BE2C (cell line): Measurements from ENCODE around the gene ARSH.

Experiments
- DNase-seq: peaks from one replicate; pipeline ENCODE4 v3.0.0-alpha.2; 2020
- H3K27me3 ChIP-seq: fragments of 250-450 bp; sonication (Bioruptor Pico); 2 replicates; pipeline ENCODE4 v1.5.1; 2020; ENCODE audit warnings: mild to moderate bottlenecking
- H3K36me3 ChIP-seq: fragments of 250-450 bp; sonication (Bioruptor Pico); 2 replicates; pipeline ENCODE4 v1.5.1; 2020; ENCODE audit warnings: mild to moderate bottlenecking
- H3K4me1 ChIP-seq: fragments of 250-450 bp; sonication (Bioruptor Pico); 2 replicates; pipeline ENCODE4 v1.5.1; 2020
- H3K4me3 ChIP-seq: 2 replicates; pipeline ENCODE4 v1.5.1; 2011; ENCODE audit warnings: low read depth, low read length
- H3K9me3 ChIP-seq: fragments of 250-450 bp; sonication (Bioruptor Pico); 2 replicates; pipeline ENCODE4 v1.5.1; 2020
- CTCF ChIP-seq: IDR thresholded peaks from 2 replicates; pipeline ENCODE4 v1.5.1; 2012; ENCODE audit warnings: mild to moderate bottlenecking, low read depth, low read length

The ARSH gene

GRCh38 chrX:2965965-2966364, 40.4 kb upstream of the ARSH start:
- Histone ChIP-seq H3K27me3 (no peaks in the 10 kb centered on the region), H3K9me3 (no peaks in the 10 kb centered on the region), H3K36me3 (no peaks in the 10 kb centered on the region), H3K4me1 (no peaks in the 10 kb centered on the region), H3K4me3 (no peak overlapping the region)
- DNase-seq: no peak
- no peak for TF ChIP-seq CTCF

- Histone ChIP-seq H3K36me3 (no peaks in the 10 kb centered on the region), H3K4me3 (no peak overlapping the region), H3K27me3 (no peaks in the 10 kb centered on the region), H3K4me1 (no peaks in the 10 kb centered on the region), H3K9me3 (no peaks in the 10 kb centered on the region)
- DNase-seq: no peak
- TF ChIP-seq CTCF: no peak
Measured at GRCh38 chrX:2967012-2967411, 39.3 kb upstream of the ARSH start.

- H3K9me3 ChIP-seq: no peaks in the 10 kb centered on the region
Measured at GRCh38 chrX:2967584-2967983, 38.8 kb upstream of the ARSH start.

GRCh38 chrX:2967998-2968909, 38.1 kb upstream of the ARSH start:
- no peak for DNase-seq
- Histone ChIP-seq H3K4me3 (no peak overlapping the region), H3K9me3 (no peaks in the 10 kb centered on the region), H3K4me1 (no peaks in the 10 kb centered on the region), H3K36me3 (no peaks in the 10 kb centered on the region), H3K27me3 (no peaks in the 10 kb centered on the region)
- TF ChIP-seq CTCF: no peak

More at GRCh38 chrX:2967584-2967983, 38.8 kb upstream of the ARSH start:
- H3K4me3 ChIP-seq: no peak overlapping the region
- no peak for TF ChIP-seq CTCF
- no peaks in the 10 kb centered on the region for H3K4me1 ChIP-seq
- H3K36me3 ChIP-seq: no peaks in the 10 kb centered on the region
- DNase-seq: no peak
- H3K27me3 ChIP-seq: no peaks in the 10 kb centered on the region

- TF ChIP-seq CTCF: no peak
- Histone ChIP-seq H3K4me1 (no peaks in the 10 kb centered on the region), H3K4me3 (no peak overlapping the region), H3K9me3 (no peaks in the 10 kb centered on the region), H3K36me3 (no peaks in the 10 kb centered on the region), H3K27me3 (no peaks in the 10 kb centered on the region)
- no peak for DNase-seq
Measured at GRCh38 chrX:2969021-2969420, 37.3 kb upstream of the ARSH start.

- no peak for TF ChIP-seq CTCF
- no peaks in the 10 kb centered on the region for H3K4me1 ChIP-seq
- DNase-seq: no peak
- H3K9me3 ChIP-seq: no peaks in the 10 kb centered on the region
- H3K36me3 ChIP-seq: no peaks in the 10 kb centered on the region
- H3K4me3 ChIP-seq: no peak overlapping the region
- no peaks in the 10 kb centered on the region for H3K27me3 ChIP-seq
Measured at GRCh38 chrX:2972391-2972790, 34.0 kb upstream of the ARSH start.
